Prostate gland (tissue), 2 donors: ENCODE measurements around the gene POFUT1. TPM values are rescaled to one million over a fixed set of nuclear protein-coding genes. Genes with fewer than 3 reads are reported as not detected.

ENCODE experiments used
- DNase-seq: peaks from one replicate; pipeline ENCODE4 v3.0.0-alpha.2; 2019; ENCODE audit warnings: low spot score
- H3K27ac ChIP-seq, 2 donors: fragments of 200-600 bp; sonication (generic); 2 replicates each; pipeline ENCODE4 v1.5.1; 2017 to 2019
- H3K27me3 ChIP-seq: fragments of 200-600 bp; sonication (generic); replicated peaks from 2 replicates; pipeline ENCODE4 v1.5.1; 2019; ENCODE audit not compliant: insufficient read depth
- H3K36me3 ChIP-seq, 2 donors: fragments of 200-600 bp; sonication (generic); 1 replicate in 1 of 2; 2 replicates in 1 of 2; pipeline versions ENCODE4 v1.5.1 to v1.8.1; 2017 to 2019
- H3K4me1 ChIP-seq: fragments of 200-600 bp; sonication (generic); replicated peaks from 2 replicates; pipeline ENCODE4 v1.5.1; 2019
- H3K4me3 ChIP-seq, 2 donors: fragments of 200-600 bp; sonication (generic); 2 replicates each; pipeline ENCODE4 v1.5.1; 2017 to 2019
- H3K9me3 ChIP-seq: fragments of 200-600 bp; sonication (generic); 2 replicates; pipeline ENCODE4 v1.5.1; 2017
- POLR2A ChIP-seq: fragments of 450-650 bp; IDR thresholded peaks from one replicate; pipeline ENCODE4 v1.6.1; 2016; ENCODE audit warnings: antibody characterized with exemption, mild to moderate bottlenecking
- POLR2AphosphoS5 ChIP-seq: sonication (generic); formaldehyde crosslinking; IDR thresholded peaks from one replicate; pipeline ENCODE4 v1.6.1; 2017; ENCODE audit warnings: antibody characterized with exemption
- WGBS: methylation state at CpG from one replicate; pipeline ENCODE4 v1.1.5; 2018; 5-methylcytosine and 5-hydroxymethylcytosine counted together
- intact Hi-C: fragments of 100-400 bp; cut with DNase I; formaldehyde crosslinking; loops from one replicate; pipeline ENCODE4 v1.14.2; 2022
- total RNA-seq, 2 donors: library from RNA; depleted of rRNA; stranded (reverse); fragments of >200 nt; gene quantifications; one replicate each; pipeline ENCODE4 v1.1.0, GENCODE V29; 2016
- TF ChIP-seq, protein P1 (sequence below), 4 experiments: fragments of 200-600 bp in 2 of 4; fragments of 450-650 bp in 2 of 4; sonication (generic) in 2 of 4; IDR thresholded peaks; 1 replicate in 3 of 4; 2 replicates in 1 of 4; pipeline ENCODE4 v1.5.1; 2016 to 2019; ENCODE audit warnings: antibody characterized with exemption in 4 of 4, mild to moderate bottlenecking in 2 of 4, moderate library complexity in 2 of 4

Gene POFUT1
- total RNA-seq, 2 donors from 2014 or later = 33.2 to 44.3 TPM

DNA sequence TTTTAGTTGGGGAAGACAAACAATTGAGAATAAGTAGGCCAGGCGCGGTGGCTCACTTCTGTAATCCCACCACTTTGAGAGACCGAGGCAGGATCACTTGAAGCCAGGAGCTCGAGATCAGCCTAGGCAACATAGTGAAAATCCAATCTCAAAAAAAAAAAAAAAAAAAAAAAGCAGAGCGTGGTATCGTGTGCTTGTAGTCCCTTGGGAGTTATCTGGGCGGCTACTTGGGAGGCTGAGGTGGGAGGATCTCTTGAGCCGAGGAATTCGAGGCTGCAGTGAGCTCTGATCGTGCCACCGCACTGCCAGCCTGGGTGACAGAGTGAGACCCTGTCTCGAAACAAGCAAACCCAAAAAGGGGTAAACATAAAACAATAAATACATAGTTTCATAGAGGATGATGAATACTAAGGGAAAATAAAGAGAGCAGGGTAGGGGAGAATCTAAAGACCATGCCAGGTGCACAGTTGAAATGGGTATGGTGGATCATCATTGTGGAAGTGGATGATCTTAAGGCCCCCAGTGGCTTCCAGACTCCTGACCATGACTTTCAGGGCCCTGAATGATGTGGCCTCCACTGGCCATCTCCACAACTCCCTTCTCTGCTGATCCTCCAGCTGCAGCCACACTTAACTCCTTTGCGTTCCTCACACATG, 947 bp downstream of the POFUT1 start:
- 60% methylated on average over 13 of the region's 13 CpGs for WGBS
- H3K36me3 ChIP-seq = no peaks in the 10 kb centered on the region
- H3K9me3 ChIP-seq = no peaks in the 10 kb centered on the region
- intact Hi-C loops = loop anchor here (10.0 kb wide), 2 partner anchors 104 to 276 kb away; partner anchors contain the start of gene TM9SF4
- H3K4me1 ChIP-seq = peaks cover 22% of the 10 kb centered on the region
- TF ChIP-seq, protein P1, sequence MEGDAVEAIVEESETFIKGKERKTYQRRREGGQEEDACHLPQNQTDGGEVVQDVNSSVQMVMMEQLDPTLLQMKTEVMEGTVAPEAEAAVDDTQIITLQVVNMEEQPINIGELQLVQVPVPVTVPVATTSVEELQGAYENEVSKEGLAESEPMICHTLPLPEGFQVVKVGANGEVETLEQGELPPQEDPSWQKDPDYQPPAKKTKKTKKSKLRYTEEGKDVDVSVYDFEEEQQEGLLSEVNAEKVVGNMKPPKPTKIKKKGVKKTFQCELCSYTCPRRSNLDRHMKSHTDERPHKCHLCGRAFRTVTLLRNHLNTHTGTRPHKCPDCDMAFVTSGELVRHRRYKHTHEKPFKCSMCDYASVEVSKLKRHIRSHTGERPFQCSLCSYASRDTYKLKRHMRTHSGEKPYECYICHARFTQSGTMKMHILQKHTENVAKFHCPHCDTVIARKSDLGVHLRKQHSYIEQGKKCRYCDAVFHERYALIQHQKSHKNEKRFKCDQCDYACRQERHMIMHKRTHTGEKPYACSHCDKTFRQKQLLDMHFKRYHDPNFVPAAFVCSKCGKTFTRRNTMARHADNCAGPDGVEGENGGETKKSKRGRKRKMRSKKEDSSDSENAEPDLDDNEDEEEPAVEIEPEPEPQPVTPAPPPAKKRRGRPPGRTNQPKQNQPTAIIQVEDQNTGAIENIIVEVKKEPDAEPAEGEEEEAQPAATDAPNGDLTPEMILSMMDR (IDR thresholded peaks at IDR 0.05) = no peak
- TF ChIP-seq POLR2A (no peak), POLR2AphosphoS5 (no peak)
- peak overlapping the region; percentile 96 to 99 for H3K4me3 ChIP-seq
- no peak for DNase-seq
- H3K27ac ChIP-seq = peak overlapping the region; percentile 94 to 97
- H3K27me3 ChIP-seq = no peaks in the 10 kb centered on the region

DNA sequence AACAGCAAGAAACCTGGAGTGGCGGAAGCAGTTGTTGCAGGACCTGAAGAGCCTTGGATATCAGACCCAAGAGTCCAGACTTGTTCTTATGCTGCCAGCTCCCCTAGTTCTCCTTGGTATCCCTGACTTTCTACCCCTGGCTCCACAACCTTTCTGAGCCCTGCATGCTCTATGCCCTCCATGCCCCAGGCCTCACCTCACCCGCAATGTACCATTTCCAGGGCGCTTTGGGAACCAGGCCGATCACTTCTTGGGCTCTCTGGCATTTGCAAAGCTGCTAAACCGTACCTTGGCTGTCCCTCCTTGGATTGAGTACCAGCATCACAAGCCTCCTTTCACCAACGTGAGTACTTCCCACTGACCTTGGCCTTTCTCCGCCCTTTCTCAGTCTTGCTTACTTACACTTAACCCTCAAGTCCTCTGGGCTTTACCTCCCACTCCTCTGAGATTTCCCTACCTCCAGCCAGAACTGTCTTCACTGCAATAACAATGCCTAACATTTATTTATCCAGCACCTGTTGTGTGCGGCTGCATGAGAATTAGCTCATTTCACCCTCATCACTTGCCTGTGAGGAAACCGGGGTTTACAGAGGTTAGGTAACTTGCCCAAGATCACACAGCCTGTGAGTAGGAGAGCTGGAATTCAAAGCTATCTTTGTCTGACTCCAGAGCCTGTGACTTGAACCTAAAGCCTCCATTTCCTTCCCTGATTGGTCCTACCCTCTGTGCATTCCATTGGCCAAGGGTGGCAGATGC, 2.3 kb downstream of the POFUT1 start:
- no peak overlapping the region for H3K4me3 ChIP-seq
- H3K27me3 ChIP-seq = no peaks in the 10 kb centered on the region
- H3K36me3 ChIP-seq = no peaks in the 10 kb centered on the region
- intact Hi-C loops = loop anchor here (10.0 kb wide), 2 partner anchors 105 to 275 kb away; partner anchors contain the start of gene TM9SF4
- no peaks in the 10 kb centered on the region for H3K9me3 ChIP-seq
- no peak for TF ChIP-seq POLR2A
- TF ChIP-seq, protein P1 (IDR thresholded peaks at IDR 0.05) = no peak
- TF ChIP-seq POLR2AphosphoS5 = no peak
- 81% methylated on average over 9 of the region's 9 CpGs for whole genome bisulfite sequencing
- peaks cover 14% of the 10 kb centered on the region for H3K4me1 ChIP-seq
- H3K27ac ChIP-seq = no peak overlapping the region
- no peak for DNase-seq

DNA sequence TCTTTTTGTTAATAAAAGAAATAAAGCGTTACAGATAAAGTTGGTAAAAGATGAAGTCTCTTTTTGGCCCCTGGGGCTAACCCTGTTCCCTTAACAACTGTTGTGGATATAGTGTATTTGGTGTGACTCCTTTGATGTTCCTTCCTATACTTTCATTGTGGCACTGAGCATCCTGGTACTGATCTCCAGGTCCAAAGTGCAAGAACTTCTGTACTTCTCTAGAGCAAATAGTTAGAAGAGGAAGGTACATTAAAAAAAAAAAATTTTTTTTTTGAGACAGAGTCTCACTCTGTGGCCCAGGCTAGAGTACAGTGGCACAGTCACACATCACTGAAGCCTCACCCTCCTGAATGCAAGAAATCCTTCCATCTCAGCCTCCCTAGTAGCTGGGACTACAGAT, 6.2 kb downstream of the POFUT1 start:
- DNase-seq = no peak
- Histone ChIP-seq H3K36me3 (no peaks in the 10 kb centered on the region), H3K4me3 (no peak overlapping the region), H3K9me3 (no peaks in the 10 kb centered on the region), H3K27ac (no peak overlapping the region), H3K27me3 (no peaks in the 10 kb centered on the region), H3K4me1 (no peaks in the 10 kb centered on the region)
- 93% methylated on average over 1 of the region's 1 CpG for WGBS
- TF ChIP-seq POLR2AphosphoS5 (no peak), POLR2A (no peak)
- TF ChIP-seq, protein P1 (IDR thresholded peaks at IDR 0.05) = no peak
- intact Hi-C loops = no loop called here

DNA sequence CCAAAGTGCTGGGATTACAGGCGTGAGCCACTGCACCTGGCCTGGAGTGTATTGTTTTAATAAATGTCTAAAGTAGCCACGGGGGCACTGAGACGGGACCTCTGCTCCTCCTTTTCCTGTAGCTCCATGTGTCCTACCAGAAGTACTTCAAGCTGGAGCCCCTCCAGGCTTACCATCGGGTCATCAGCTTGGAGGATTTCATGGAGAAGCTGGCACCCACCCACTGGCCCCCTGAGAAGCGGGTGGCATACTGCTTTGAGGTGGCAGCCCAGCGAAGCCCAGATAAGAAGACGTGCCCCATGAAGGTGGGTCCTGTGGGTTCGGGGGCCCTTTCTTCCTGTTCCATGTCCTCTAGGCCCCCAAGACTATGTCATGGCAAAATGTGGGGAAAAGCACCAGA, 7.5 kb downstream of the POFUT1 start:
- no peak for TF ChIP-seq POLR2A
- TF ChIP-seq, protein P1 (IDR thresholded peaks at IDR 0.05) = no peak
- no peak for TF ChIP-seq POLR2AphosphoS5
- Histone ChIP-seq H3K4me3 (no peak overlapping the region), H3K36me3 (no peaks in the 10 kb centered on the region), H3K4me1 (no peaks in the 10 kb centered on the region), H3K9me3 (no peaks in the 10 kb centered on the region), H3K27me3 (no peaks in the 10 kb centered on the region), H3K27ac (no peak overlapping the region)
- intact Hi-C loops = no loop called here
- no peak for DNase-seq
- WGBS = 88% methylated on average over 8 of the region's 8 CpGs
